Loucy (cell line): ENCODE results near the gene NBAS.
"Not testable (repeated sequence)": the region's sequence is repeated elsewhere in the genome, so short reads cannot be mapped to it uniquely, and the experiment has no call there.

Experiments
- H2AFZ ChIP-seq: fragments of 200-600 bp; sonication (generic); 2 replicates; pipeline ENCODE4 v1.6.0; 2016; ENCODE audit warnings: antibody characterized with exemption, mild to moderate bottlenecking, low read length, moderate library complexity
- H3F3A ChIP-seq: fragments of 200-600 bp; 2 replicates; pipeline ENCODE4 v1.6.0; 2016; ENCODE audit warnings: antibody characterized with exemption, low read depth, mild to moderate bottlenecking
- H3K27me3 ChIP-seq: fragments of 200-600 bp; sonication (generic); 2 replicates; pipeline ENCODE4 v1.6.1; 2014; ENCODE audit warnings: low read length, mild to moderate bottlenecking; ENCODE audit not compliant: insufficient read depth, poor library complexity, severe bottlenecking
- H3K36me3 ChIP-seq: fragments of 200-600 bp; sonication (generic); 2 replicates; pipeline ENCODE4 v1.6.1; 2016; ENCODE audit warnings: low read length; ENCODE audit not compliant: insufficient read depth
- H3K4me1 ChIP-seq: fragments of 200-600 bp; sonication (generic); 2 replicates; pipeline ENCODE4 v1.5.1; 2014; ENCODE audit warnings: low read length, mild to moderate bottlenecking; ENCODE audit not compliant: insufficient read depth, poor library complexity, severe bottlenecking
- H3K4me2 ChIP-seq: fragments of 200-600 bp; sonication (generic); 2 replicates; pipeline ENCODE4 v1.6.0; 2014; ENCODE audit warnings: antibody characterized with exemption, low read length, low read depth, mild to moderate bottlenecking; ENCODE audit not compliant: poor library complexity, severe bottlenecking
- H3K4me3 ChIP-seq: fragments of 200-600 bp; sonication (generic); 2 replicates; pipeline ENCODE4 v1.5.1; 2014; ENCODE audit warnings: low read length, mild to moderate bottlenecking, mixed read lengths; ENCODE audit not compliant: poor library complexity, severe bottlenecking
- H3K79me2 ChIP-seq: fragments of 200-600 bp; sonication (generic); 2 replicates; pipeline ENCODE4 v1.6.1; 2014; ENCODE audit warnings: low read length; ENCODE audit not compliant: insufficient read depth
- H3K9ac ChIP-seq: fragments of 200-600 bp; sonication (generic); 2 replicates; pipeline ENCODE4 v1.6.0; 2014; ENCODE audit warnings: mild to moderate bottlenecking, low read depth, low read length, moderate library complexity; ENCODE audit not compliant: poor library complexity, severe bottlenecking
- H3K9me2 ChIP-seq: fragments of 200-600 bp; sonication (generic); replicated peaks from 2 replicates; pipeline ENCODE4 v1.6.1; 2016; ENCODE audit warnings: low read depth, low read length, mixed read lengths
- H3K9me3 ChIP-seq: fragments of 200-600 bp; sonication (generic); 2 replicates; pipeline ENCODE4 v1.6.1; 2014; ENCODE audit warnings: mild to moderate bottlenecking, antibody characterized with exemption, low read length, low read depth; ENCODE audit not compliant: insufficient read depth
- H4K20me1 ChIP-seq: fragments of 200-600 bp; sonication (generic); 2 replicates; pipeline ENCODE4 v1.6.0; 2014; ENCODE audit warnings: antibody characterized with exemption, low read length, mild to moderate bottlenecking; ENCODE audit not compliant: insufficient read depth, poor library complexity, severe bottlenecking
- EZH2phosphoT487 ChIP-seq: fragments of 200-600 bp; IDR thresholded peaks from 2 replicates; pipeline ENCODE4 v1.6.1; 2018; ENCODE audit warnings: antibody characterized with exemption, mild to moderate bottlenecking, moderate library complexity, borderline replicate concordance
- TF ChIP-seq, protein P1 (sequence below): fragments of 200-600 bp; sonication (generic); conservative IDR thresholded peaks from 2 replicates; pipeline ENCODE4 v1.5.1; 2014; ENCODE audit warnings: mild to moderate bottlenecking, antibody characterized with exemption, low read length

The NBAS gene

DNA sequence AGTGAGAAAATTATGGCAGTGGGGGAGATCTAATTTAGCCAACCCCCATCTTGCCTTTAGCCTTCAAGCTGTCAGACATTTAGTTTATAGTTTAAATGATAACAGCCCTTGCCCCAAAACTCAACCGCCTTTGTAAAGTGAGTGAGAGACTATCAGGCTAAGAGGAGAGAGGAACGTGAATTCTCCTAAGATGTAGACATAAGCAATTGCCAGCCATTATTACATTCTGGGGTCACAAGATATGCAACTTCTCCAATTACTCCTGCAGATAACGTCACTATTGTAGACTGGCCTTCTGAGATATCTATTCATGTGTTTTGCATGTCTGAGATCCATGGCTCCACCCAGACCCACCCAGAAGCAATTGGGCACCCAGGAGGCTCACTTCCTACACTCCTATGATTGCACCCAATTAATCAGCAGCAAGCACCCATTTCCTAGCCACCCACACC, 307.3 kb downstream of the NBAS start:
- H3K9me2 ChIP-seq = no peaks in the 10 kb centered on the region
- H3K4me2 ChIP-seq = no peak overlapping the region
- H3K4me1 ChIP-seq = no peaks in the 10 kb centered on the region
- H3K79me2 ChIP-seq = no peaks in the 10 kb centered on the region
- H3K9ac ChIP-seq = no peak overlapping the region
- no peaks in the 10 kb centered on the region; the same call in 1 of the 2 replicates for H3F3A ChIP-seq
- peaks cover 11% of the 10 kb centered on the region; the same call in 1 of the 2 replicates for H3K36me3 ChIP-seq
- peaks cover 2% of the 10 kb centered on the region; the same call in 1 of the 2 replicates for H3K9me3 ChIP-seq
- H4K20me1 ChIP-seq = no peaks in the 10 kb centered on the region
- H2AFZ ChIP-seq = no peak overlapping the region
- no peaks in the 10 kb centered on the region for H3K27me3 ChIP-seq
- H3K4me3 ChIP-seq = no peak overlapping the region
- no peak for TF ChIP-seq EZH2phosphoT487
- TF ChIP-seq, protein P1, sequence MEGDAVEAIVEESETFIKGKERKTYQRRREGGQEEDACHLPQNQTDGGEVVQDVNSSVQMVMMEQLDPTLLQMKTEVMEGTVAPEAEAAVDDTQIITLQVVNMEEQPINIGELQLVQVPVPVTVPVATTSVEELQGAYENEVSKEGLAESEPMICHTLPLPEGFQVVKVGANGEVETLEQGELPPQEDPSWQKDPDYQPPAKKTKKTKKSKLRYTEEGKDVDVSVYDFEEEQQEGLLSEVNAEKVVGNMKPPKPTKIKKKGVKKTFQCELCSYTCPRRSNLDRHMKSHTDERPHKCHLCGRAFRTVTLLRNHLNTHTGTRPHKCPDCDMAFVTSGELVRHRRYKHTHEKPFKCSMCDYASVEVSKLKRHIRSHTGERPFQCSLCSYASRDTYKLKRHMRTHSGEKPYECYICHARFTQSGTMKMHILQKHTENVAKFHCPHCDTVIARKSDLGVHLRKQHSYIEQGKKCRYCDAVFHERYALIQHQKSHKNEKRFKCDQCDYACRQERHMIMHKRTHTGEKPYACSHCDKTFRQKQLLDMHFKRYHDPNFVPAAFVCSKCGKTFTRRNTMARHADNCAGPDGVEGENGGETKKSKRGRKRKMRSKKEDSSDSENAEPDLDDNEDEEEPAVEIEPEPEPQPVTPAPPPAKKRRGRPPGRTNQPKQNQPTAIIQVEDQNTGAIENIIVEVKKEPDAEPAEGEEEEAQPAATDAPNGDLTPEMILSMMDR = no peak

DNA sequence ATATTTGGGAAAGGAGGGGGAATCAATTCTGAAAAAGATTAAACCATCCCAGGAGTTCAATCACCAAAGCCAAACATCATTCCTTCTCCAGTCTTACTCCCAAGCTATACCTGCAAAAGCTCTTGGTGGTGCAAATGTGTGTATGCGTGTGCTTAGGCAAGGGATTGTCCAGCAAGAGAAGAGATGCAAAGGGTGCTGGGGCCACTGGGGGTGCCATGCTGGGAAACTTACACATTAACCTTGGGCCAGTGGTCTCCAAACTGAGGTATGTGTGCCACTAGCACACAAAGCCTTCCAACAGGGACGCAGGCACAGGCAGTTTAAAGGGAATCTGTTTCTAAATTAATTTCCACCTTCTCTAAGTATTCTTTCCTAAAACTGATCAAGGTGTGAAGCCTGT, 307.9 kb downstream of the NBAS start:
- H3K4me3 ChIP-seq = no peak overlapping the region
- H2AFZ ChIP-seq = no peak overlapping the region
- no peak overlapping the region for H3K9ac ChIP-seq
- H4K20me1 ChIP-seq = no peaks in the 10 kb centered on the region
- TF ChIP-seq EZH2phosphoT487 = no peak
- TF ChIP-seq, protein P1 = no peak
- no peaks in the 10 kb centered on the region for H3K9me2 ChIP-seq
- peaks cover 2% of the 10 kb centered on the region; the same call in 1 of the 2 replicates for H3K9me3 ChIP-seq
- H3K27me3 ChIP-seq = no peaks in the 10 kb centered on the region
- H3K4me2 ChIP-seq = no peak overlapping the region
- 0 out of 2 replicates have a peak, but pooled peaks cover 2% of the 10 kb centered on the region for H3K79me2 ChIP-seq
- H3F3A ChIP-seq = no peaks in the 10 kb centered on the region; the same call in 1 of the 2 replicates
- H3K36me3 ChIP-seq = peaks cover 11% of the 10 kb centered on the region; the same call in 1 of the 2 replicates
- no peaks in the 10 kb centered on the region for H3K4me1 ChIP-seq

DNA sequence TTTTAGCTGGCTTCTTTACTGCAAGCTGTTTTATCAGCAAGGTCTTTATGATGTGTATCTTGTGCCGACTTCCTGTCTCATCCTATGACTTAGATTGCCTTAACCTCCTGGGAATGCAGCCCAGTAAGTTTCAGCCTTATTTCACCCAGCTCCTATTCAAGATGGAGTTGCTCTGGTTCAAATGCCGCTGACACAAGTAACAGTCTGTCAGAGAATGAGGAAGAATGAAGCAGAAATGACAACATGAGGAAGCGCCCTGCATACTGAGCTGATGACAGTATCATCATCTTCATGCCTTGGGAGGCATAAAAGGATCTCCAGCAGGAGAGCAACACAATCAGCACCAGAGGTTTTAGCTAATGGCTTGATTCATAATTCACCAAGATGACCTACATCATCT, 309.4 kb downstream of the NBAS start:
- H3K9ac ChIP-seq = no peak overlapping the region
- TF ChIP-seq, protein P1 = no peak
- no peak for TF ChIP-seq EZH2phosphoT487
- no peaks in the 10 kb centered on the region for H3K9me2 ChIP-seq

DNA sequence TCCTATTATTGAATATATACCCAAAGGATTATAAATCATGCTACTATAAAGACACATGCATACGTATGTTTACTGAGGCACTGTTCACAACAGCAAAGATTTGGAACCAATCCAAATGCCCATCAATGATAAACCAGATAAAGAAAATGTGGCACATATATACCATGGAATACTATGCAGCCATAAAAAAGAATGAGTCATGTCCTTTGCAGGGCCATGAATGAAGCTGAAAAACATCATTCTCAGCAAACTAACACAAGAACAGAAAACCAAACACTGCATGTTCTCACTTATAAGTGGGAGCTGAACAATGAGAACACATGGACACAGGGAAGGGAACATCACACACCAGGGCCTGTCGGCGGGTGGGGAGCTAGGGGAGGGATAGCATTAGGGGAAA, 310.2 kb downstream of the NBAS start:
- not testable (repeated sequence) for H3K36me3 ChIP-seq, H3K4me1 ChIP-seq, H4K20me1 ChIP-seq, H3K9ac ChIP-seq, H3F3A ChIP-seq, H3K4me2 ChIP-seq, H2AFZ ChIP-seq, H3K4me3 ChIP-seq, H3K9me2 ChIP-seq, H3K27me3 ChIP-seq, H3K9me3 ChIP-seq
- peaks cover 12% of the 10 kb centered on the region; the same call in 1 of the 2 replicates for H3K79me2 ChIP-seq

More for the DNA sequence above, 309.4 kb downstream of the NBAS start:
- no peak overlapping the region for H2AFZ ChIP-seq
- no peaks in the 10 kb centered on the region for H4K20me1 ChIP-seq
- no peak overlapping the region for H3K4me3 ChIP-seq
- H3F3A ChIP-seq = no peaks in the 10 kb centered on the region; the same call in 1 of the 2 replicates
- H3K36me3 ChIP-seq = peaks cover 8% of the 10 kb centered on the region; the same call in 1 of the 2 replicates
- no peaks in the 10 kb centered on the region for H3K27me3 ChIP-seq
- H3K9me3 ChIP-seq = no peaks in the 10 kb centered on the region
- H3K4me1 ChIP-seq = no peaks in the 10 kb centered on the region
- H3K4me2 ChIP-seq = no peak overlapping the region
- H3K79me2 ChIP-seq = peaks cover 8% of the 10 kb centered on the region; the same call in 1 of the 2 replicates
